Measurements from ENCODE around the gene GBGT1. TPM values are rescaled to one million over a fixed set of nuclear protein-coding genes. Genes with fewer than 3 reads are reported as not detected.

Gene GBGT1
- total RNA-seq, 1 donor from 2014 or later, result 6.3 TPM

DNA sequence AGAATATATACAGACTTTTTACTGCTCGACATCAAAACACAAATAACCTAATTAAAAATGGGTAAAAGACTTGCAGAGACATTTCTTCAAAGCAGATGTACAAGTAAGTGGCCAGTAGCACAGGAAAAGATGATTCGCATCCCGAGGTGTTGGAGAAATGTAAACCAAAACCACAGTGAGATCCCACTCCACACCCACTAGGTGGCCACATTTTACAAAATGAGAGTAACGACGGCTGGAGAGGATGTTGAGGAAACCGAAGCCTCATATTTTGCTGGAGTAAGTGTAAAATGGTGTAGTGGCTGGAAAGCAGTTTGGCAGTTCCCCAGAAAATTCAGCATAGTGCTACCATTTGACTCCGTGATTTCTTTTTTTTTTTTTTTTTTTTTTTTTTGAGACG is 21.3 kb upstream of the GBGT1 start:
- Histone ChIP-seq H3K9me3 (replicated peaks) (no peaks in the 10 kb centered on the region), H3K27me3 (ENCODE audit: low read depth) (peaks cover 37% of the 10 kb centered on the region), H3K36me3 (no peaks in the 10 kb centered on the region), H3K4me3 (no peak overlapping the region), H3K4me1 (peaks cover 5% of the 10 kb centered on the region), H3K27ac (replicated peaks) (no peak overlapping the region)
- intact Hi-C loops (cut with micrococcal nuclease), result loop anchor here (10.0 kb wide), 3 partner anchors 90 to 300 kb away; partner anchors contain the start of gene ABO
- TF ChIP-seq, protein P1, sequence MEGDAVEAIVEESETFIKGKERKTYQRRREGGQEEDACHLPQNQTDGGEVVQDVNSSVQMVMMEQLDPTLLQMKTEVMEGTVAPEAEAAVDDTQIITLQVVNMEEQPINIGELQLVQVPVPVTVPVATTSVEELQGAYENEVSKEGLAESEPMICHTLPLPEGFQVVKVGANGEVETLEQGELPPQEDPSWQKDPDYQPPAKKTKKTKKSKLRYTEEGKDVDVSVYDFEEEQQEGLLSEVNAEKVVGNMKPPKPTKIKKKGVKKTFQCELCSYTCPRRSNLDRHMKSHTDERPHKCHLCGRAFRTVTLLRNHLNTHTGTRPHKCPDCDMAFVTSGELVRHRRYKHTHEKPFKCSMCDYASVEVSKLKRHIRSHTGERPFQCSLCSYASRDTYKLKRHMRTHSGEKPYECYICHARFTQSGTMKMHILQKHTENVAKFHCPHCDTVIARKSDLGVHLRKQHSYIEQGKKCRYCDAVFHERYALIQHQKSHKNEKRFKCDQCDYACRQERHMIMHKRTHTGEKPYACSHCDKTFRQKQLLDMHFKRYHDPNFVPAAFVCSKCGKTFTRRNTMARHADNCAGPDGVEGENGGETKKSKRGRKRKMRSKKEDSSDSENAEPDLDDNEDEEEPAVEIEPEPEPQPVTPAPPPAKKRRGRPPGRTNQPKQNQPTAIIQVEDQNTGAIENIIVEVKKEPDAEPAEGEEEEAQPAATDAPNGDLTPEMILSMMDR (IDR thresholded peaks at IDR 0.05; ENCODE audit: borderline replicate concordance), result peak; percentile 74
- no peak for DNase-seq

- no peaks in the 10 kb centered on the region for H3K9me3 ChIP-seq (replicated peaks)
- H3K36me3 ChIP-seq, result no peaks in the 10 kb centered on the region
- H3K4me1 ChIP-seq, result peaks cover 5% of the 10 kb centered on the region
- peaks cover 14% of the 10 kb centered on the region for H3K27me3 ChIP-seq (ENCODE audit: low read depth)
- TF ChIP-seq, protein P1 (IDR thresholded peaks at IDR 0.05; ENCODE audit: borderline replicate concordance), result no peak
- intact Hi-C loops (cut with micrococcal nuclease), result loop anchor here (10.0 kb wide), 3 partner anchors 93 to 303 kb away; partner anchors contain the start of gene ABO
- H3K4me3 ChIP-seq, result no peak overlapping the region
- H3K27ac ChIP-seq (replicated peaks), result no peak overlapping the region
- no peak for DNase-seq
These were observed 18.4 kb upstream of the GBGT1 start for GRCh38 chr9:133182151-133182550.

DNA sequence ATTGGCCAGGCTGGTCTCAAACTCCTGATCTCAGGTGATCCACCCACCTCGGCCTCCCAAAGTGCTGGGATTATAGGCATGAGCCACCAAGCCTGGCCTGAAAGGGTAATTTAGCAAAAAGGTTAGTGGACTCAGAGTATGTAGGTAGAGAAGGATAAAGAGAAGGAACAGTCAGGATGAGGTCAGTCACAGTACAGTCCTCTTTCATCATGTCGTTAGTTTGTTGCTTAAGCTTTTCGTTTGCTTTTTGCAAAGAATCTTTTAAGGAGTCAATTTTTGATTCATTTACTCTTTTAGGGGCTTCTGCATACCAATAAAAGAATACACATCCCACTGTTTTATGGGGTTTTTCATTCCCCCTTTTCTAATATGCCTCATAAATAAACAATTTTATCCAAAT is 17.8 kb upstream of the GBGT1 start:
- Histone ChIP-seq H3K9me3 (replicated peaks) (no peaks in the 10 kb centered on the region), H3K36me3 (no peaks in the 10 kb centered on the region), H3K27ac (replicated peaks) (no peak overlapping the region), H3K4me1 (peaks cover 5% of the 10 kb centered on the region), H3K4me3 (no peak overlapping the region), H3K27me3 (ENCODE audit: low read depth) (peaks cover 17% of the 10 kb centered on the region)
- intact Hi-C loops (cut with micrococcal nuclease), result loop anchor here (10.0 kb wide), 3 partner anchors 93 to 303 kb away; partner anchors contain the start of gene ABO
- TF ChIP-seq, protein P1 (IDR thresholded peaks at IDR 0.05; ENCODE audit: borderline replicate concordance), result no peak
- no peak for DNase-seq

GRCh38 chr9:133180953-133181352 is 17.2 kb upstream of the GBGT1 start:
- H3K4me1 ChIP-seq, result peaks cover 5% of the 10 kb centered on the region
- intact Hi-C loops (cut with micrococcal nuclease), result loop anchor here (10.0 kb wide), 3 partner anchors 94 to 304 kb away; partner anchors contain the start of gene ABO
- DNase-seq, result no peak
- TF ChIP-seq, protein P1 (IDR thresholded peaks at IDR 0.05; ENCODE audit: borderline replicate concordance), result no peak
- no peaks in the 10 kb centered on the region for H3K9me3 ChIP-seq (replicated peaks)
- no peak overlapping the region for H3K4me3 ChIP-seq
- H3K27me3 ChIP-seq (ENCODE audit: low read depth), result peaks cover 23% of the 10 kb centered on the region
- no peak overlapping the region for H3K27ac ChIP-seq (replicated peaks)
- H3K36me3 ChIP-seq, result no peaks in the 10 kb centered on the region

- TF ChIP-seq, protein P1 (IDR thresholded peaks at IDR 0.05; ENCODE audit: borderline replicate concordance), result no peak
- Histone ChIP-seq H3K4me1 (no peaks in the 10 kb centered on the region), H3K9me3 (replicated peaks) (no peaks in the 10 kb centered on the region), H3K4me3 (no peak overlapping the region), H3K27ac (replicated peaks) (no peak overlapping the region), H3K36me3 (no peaks in the 10 kb centered on the region), H3K27me3 (ENCODE audit: low read depth) (peaks cover 30% of the 10 kb centered on the region)
- DNase-seq, result no peak
- intact Hi-C loops (cut with micrococcal nuclease), result no loop called here
These were observed 9.3 kb upstream of the GBGT1 start for GRCh38 chr9:133173056-133173455.
